Mononuclear cell (primary cell): ENCODE results near the gene PEX13. TPM values are rescaled to one million over a fixed set of nuclear protein-coding genes. Genes with fewer than 3 reads are reported as not detected.
"Not testable (repeated sequence)": the region's sequence is repeated elsewhere in the genome, so short reads cannot be mapped to it uniquely, and the experiment has no call there.

Source experiments
- H3K27me3 ChIP-seq: 2 replicates; pipeline ENCODE4 v1.6.0; 2011; ENCODE audit warnings: low read length, control low read depth; ENCODE audit not compliant: insufficient read depth
- H3K4me1 ChIP-seq: 2 replicates; pipeline ENCODE4 v1.5.1; 2011; ENCODE audit warnings: mild to moderate bottlenecking, low read length, control low read depth; ENCODE audit not compliant: insufficient read depth
- H3K4me3 ChIP-seq: 2 replicates; pipeline ENCODE4 v1.5.1; 2011; ENCODE audit warnings: mild to moderate bottlenecking, low read length, moderate library complexity
- H3K9me3 ChIP-seq: 2 replicates; pipeline ENCODE4 v1.5.1; 2011; ENCODE audit warnings: low read depth, mild to moderate bottlenecking, control low read depth, low read length
- total RNA-seq: library from RNA; depleted of rRNA; stranded (reverse); fragments of >200 nt; gene quantifications from one replicate; pipeline ENCODE4 v1.2.3, GENCODE V29; 2012

Gene PEX13, protein sequence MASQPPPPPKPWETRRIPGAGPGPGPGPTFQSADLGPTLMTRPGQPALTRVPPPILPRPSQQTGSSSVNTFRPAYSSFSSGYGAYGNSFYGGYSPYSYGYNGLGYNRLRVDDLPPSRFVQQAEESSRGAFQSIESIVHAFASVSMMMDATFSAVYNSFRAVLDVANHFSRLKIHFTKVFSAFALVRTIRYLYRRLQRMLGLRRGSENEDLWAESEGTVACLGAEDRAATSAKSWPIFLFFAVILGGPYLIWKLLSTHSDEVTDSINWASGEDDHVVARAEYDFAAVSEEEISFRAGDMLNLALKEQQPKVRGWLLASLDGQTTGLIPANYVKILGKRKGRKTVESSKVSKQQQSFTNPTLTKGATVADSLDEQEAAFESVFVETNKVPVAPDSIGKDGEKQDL
- 32.1 TPM for total RNA-seq

DNA sequence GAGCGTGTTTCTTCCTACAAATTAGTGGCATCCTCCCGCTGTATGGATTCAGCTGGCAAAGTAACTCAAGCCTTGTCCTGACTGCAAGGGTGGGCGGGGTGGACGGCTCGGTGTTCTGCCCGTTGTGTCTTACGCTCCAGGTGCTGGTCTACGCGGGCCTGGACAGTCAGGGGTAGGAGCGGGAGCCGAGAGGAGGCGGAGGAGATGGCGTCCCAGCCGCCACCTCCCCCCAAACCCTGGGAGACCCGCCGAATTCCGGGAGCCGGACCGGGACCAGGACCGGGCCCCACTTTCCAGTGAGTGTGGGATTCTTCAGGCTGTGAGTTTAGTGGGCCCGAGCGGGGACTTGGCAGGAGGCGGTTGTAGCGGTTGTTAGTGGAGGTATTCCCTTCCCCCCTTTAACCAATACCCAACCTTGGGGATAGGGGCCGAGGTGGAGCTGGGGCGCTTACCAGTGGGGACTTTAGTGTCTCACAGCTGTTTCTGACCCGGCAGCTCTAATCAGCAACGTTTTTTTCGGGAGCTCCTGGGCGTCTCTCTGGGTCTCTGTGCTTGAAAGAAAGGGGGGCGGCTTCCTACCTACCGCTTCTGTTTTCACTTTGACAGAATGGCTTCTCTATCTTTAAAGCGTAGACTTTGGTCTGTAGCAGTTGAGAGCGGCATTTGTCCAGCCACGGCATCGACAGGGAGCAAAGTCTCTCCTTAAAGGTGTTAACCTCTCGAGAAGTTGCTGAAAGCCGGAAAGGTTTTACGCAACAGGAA, at the start of gene PEX13, which contains the start of gene PUS10:
Gene PEX13 (plus strand): TSS at position 165 of the 762 bp plus-strand sequence. CDS start 40 bp downstream, at position 205.
Gene PUS10 (minus strand): TSS at position 700 of the 762 bp plus-strand sequence. CDS start 6,365 bp downstream, outside the sequence.
- Histone ChIP-seq H3K9me3 (no peaks in the 10 kb centered on the region), H3K4me3 (peak within 1 kb of the TSS; percentile 88), H3K4me1 (peaks cover 37% of the 10 kb centered on the region), H3K27me3 (no peaks in the 10 kb centered on the region)

DNA sequence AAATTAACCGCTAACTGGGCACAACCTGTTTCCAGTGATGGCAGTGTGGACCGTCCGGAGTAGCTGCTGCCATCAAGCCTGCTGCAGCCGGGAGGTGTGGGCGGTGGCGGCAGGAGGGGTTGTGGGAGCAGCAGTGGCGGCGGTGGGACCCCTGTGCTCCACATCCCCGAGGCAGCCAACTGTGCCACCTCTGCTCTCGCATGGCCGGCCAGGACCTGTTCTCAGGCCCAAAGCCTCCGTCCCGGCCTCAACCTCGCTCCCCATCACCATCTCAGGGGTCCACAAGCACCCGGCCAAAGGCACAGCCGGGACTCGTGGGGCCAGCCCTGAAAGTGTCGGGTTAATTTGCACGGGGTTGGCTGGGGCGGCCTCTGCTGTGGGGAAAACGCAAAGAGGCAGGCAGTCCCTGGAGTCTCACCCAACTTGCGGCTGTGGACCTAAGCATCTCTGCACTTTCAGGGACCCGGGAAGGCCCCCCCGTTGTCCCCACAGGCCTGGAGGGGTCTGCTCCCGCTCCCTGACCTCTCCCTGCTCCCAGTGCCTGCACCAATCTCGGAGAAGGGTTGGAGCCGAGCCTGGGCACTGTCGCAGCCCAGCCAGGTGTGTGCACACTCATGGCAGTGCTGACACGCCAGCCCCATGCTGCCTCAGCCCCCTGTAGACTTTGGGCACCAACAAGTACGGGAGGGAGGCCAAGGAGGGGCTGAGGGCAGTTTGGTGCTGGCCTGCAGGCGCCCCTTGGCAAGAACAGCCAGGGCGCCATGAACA, 44.4 kb upstream of the PEX13 start:
- H3K27me3 ChIP-seq, result no peaks in the 10 kb centered on the region
- H3K4me3 ChIP-seq, result no peak overlapping the region
- peaks cover 5% of the 10 kb centered on the region for H3K4me1 ChIP-seq
- no peaks in the 10 kb centered on the region for H3K9me3 ChIP-seq

DNA sequence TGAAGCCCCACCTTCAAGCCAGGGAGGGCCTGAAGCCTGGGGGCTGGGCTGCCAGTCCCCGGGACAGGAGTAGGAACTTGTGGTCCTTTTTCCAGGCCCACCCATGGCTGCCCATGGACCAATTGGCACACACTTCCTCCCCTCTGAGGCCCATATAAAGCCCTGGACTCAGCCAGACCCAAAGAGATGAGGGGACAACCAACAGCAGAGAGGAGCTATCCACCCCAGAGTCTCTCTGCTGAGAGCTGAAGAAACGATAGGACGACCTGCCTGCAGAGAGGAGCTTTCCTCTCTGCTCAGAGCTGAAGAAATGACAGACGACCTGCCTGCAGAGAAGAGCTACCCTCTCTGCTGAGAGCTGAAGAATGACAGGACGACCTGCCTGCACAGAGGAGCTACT, 43.8 kb upstream of the PEX13 start:
- H3K4me1 ChIP-seq, result peaks cover 6% of the 10 kb centered on the region
- no peak overlapping the region for H3K4me3 ChIP-seq
- H3K9me3 ChIP-seq, result no peaks in the 10 kb centered on the region
- no peaks in the 10 kb centered on the region for H3K27me3 ChIP-seq

DNA sequence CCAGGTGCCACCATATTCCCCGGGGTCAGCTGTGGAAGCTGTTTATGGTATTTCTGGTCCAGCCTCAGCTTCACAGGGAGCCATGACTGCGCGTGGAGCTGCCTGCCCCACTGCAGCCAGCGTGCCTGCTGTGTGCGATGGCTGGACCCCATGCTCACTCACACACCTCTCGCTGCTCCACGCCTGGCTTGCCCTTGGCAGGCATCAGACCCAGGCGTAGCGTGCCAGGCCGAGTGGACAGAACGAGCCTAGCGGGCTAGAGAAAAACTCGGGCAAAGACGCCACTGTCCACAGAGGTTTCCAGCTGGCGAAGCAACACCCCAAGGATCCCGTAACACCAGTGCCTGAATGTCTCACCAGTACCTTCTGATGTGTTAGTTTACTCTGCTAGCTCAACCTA, 42.9 kb upstream of the PEX13 start:
- Histone ChIP-seq H3K27me3 (no peaks in the 10 kb centered on the region), H3K4me1 (peaks cover 14% of the 10 kb centered on the region), H3K4me3 (no peak overlapping the region), H3K9me3 (no peaks in the 10 kb centered on the region)

- peaks cover 20% of the 10 kb centered on the region for H3K4me1 ChIP-seq
- H3K4me3 ChIP-seq, result no peak overlapping the region
- no peaks in the 10 kb centered on the region for H3K27me3 ChIP-seq
- H3K9me3 ChIP-seq, result no peaks in the 10 kb centered on the region
Observed at GRCh38 chr2:60976256-60976850, 41.2 kb upstream of the PEX13 start.

- peaks cover 17% of the 10 kb centered on the region for H3K4me1 ChIP-seq
Observed at GRCh38 chr2:60976875-60977561, 40.5 kb upstream of the PEX13 start.

DNA sequence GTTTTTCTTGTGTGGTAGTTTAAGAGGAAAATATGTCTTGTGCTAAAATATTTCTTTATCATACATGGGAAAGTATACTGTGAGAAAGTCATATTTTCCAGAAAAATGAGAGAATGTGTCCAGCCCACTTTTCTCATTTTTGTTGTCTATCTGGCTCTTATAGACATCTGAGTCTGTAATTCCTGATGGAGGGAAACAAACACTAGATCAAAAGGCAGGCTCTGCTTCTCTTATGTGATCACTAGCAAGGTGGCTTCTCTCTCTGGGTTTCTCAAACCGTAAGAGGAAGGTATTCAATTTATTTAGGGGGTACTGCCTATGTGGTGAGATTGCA, 40.0 kb upstream of the PEX13 start:
- Histone ChIP-seq H3K9me3 (no peaks in the 10 kb centered on the region), H3K4me1 (peaks cover 17% of the 10 kb centered on the region), H3K4me3 (no peak overlapping the region), H3K27me3 (no peaks in the 10 kb centered on the region)

More at GRCh38 chr2:60976875-60977561, 40.5 kb upstream of the PEX13 start:
- H3K4me3 ChIP-seq, result no peak overlapping the region
- H3K9me3 ChIP-seq, result no peaks in the 10 kb centered on the region
- H3K27me3 ChIP-seq, result no peaks in the 10 kb centered on the region

DNA sequence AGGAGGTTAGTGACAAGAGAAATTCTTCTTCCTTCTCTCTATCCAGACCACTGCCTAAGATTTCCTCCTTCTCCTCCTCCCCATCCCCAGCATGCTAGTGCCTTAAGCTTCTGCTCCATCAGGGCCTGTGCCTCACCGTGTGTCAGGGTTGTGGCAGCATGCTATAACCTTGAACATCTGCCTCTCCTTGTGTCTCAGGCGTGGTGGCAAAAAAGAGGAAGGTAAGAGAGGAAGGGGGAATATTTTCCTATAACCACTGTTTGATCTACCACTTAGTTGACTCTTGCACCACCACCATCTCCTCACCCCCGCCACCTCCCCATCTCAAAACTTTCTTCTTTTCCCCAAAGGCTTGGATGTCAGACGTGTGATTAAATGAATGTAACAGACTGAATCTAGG, 38.3 kb upstream of the PEX13 start:
- Histone ChIP-seq H3K27me3 (no peaks in the 10 kb centered on the region), H3K4me1 (peaks cover 17% of the 10 kb centered on the region), H3K9me3 (no peaks in the 10 kb centered on the region), H3K4me3 (no peak overlapping the region)

- no peak overlapping the region for H3K4me3 ChIP-seq
- H3K9me3 ChIP-seq, result no peaks in the 10 kb centered on the region
- peaks cover 17% of the 10 kb centered on the region for H3K4me1 ChIP-seq
- H3K27me3 ChIP-seq, result no peaks in the 10 kb centered on the region
Observed at GRCh38 chr2:60980071-60980815, 37.3 kb upstream of the PEX13 start.

- H3K27me3 ChIP-seq, result not testable (repeated sequence)
- H3K4me1 ChIP-seq, result peaks cover 25% of the 10 kb centered on the region
Observed at GRCh38 chr2:60982066-60982465, 35.5 kb upstream of the PEX13 start.

DNA sequence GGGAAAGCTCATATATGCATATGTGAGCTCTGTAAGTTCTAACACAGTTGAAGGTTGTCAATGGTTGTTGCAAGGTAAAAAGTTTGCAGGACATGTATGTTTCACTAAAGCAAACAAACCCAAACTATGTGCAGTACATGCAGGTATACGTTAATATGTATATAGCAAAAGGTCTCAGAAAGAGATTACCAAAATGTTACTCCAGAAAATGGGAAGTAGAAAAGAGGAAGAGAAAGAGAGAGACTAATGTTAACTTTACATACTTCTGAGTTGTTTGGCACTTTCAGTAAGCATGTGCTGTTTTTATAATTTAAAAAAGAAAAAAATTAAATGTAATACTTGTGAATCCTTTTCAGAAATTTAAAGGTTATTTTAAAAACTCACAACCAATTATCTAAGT, 32.8 kb upstream of the PEX13 start:
- Histone ChIP-seq H3K27me3 (no peaks in the 10 kb centered on the region), H3K4me3 (no peak overlapping the region), H3K4me1 (peaks cover 23% of the 10 kb centered on the region), H3K9me3 (no peaks in the 10 kb centered on the region)

More at GRCh38 chr2:60982066-60982465, 35.5 kb upstream of the PEX13 start:
- H3K4me3 ChIP-seq, H3K9me3 ChIP-seq: not testable (repeated sequence)

- peaks cover 18% of the 10 kb centered on the region for H3K4me1 ChIP-seq
- H3K4me3 ChIP-seq, result no peak overlapping the region
- H3K9me3 ChIP-seq, result peaks cover 9% of the 10 kb centered on the region
- H3K27me3 ChIP-seq, result no peaks in the 10 kb centered on the region
Observed at GRCh38 chr2:60987041-60987440, 30.5 kb upstream of the PEX13 start.

DNA sequence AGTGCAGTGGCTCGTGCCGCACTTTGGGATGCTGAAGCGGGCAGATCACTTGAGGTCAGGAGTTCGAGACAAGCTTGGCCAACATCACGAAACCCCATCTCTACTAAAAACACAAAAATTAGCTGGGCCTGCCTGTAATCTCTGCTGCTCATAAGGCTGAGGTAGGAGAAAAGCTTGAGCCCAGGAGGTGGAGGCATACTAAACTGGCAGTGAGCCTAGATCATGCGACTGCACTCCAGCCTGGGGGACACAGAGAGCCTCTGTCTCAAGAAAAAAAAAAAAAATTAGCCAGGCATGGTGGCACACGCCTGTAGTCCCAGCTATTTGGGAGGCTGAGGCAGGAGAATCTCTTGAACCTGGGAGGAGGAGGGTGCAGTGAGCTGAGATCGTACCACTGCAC, 29.9 kb upstream of the PEX13 start:
- not testable (repeated sequence) for H3K27me3 ChIP-seq, H3K4me3 ChIP-seq
- H3K9me3 ChIP-seq, result peaks cover 12% of the 10 kb centered on the region
- H3K4me1 ChIP-seq, result peaks cover 22% of the 10 kb centered on the region

DNA sequence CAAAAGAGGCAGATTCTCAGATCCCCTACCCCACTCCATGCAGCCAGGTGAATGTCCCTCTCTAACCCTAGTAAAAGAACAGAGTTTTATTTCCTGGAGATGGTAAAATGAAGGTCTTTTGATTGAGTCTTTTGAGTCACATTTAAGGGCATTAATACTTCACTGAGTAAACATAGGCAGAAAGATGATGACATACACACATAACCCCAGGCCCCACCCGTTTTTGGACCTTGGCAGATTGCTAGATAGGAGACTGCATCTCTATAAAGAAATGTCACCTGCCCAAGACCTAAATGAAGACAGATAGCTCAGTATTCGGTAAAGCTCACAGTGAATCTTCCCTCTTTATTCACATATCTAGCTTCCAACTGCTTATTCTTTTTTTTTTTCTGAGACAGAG, 28.3 kb upstream of the PEX13 start:
- H3K27me3 ChIP-seq, result no peaks in the 10 kb centered on the region
- peaks cover 12% of the 10 kb centered on the region for H3K9me3 ChIP-seq
- peaks cover 26% of the 10 kb centered on the region for H3K4me1 ChIP-seq
- no peak overlapping the region for H3K4me3 ChIP-seq
